ENCODE results near the gene COX4I2. TPM values are rescaled to one million over a fixed set of nuclear protein-coding genes. Genes with fewer than 3 reads are reported as not detected.

COX4I2 gene
- polyA plus RNA-seq, 12 donors, result 5.6 to 21.6 (median 7.8) TPM; not detected in 1

GRCh38 chr20:31675828-31676608 is 38.3 kb downstream of the COX4I2 start:
- no peak for DNase-seq

- DNase-seq, result no peak
Observed at GRCh38 chr20:31676609-31676989, 38.9 kb downstream of the COX4I2 start.

- no peak for DNase-seq
Observed at GRCh38 chr20:31677553-31678260, 40.0 kb downstream of the COX4I2 start.

- DNase-seq, result no peak
Observed at GRCh38 chr20:31678389-31679356, 41.0 kb downstream of the COX4I2 start.

GRCh38 chr20:31679357-31680285 is 41.9 kb downstream of the COX4I2 start:
- DNase-seq, result no peak

GRCh38 chr20:31680286-31681127 is 42.8 kb downstream of the COX4I2 start:
- DNase-seq, result no peak

- DNase-seq, result no peak
Observed at GRCh38 chr20:31681128-31681727, 43.5 kb downstream of the COX4I2 start.

GRCh38 chr20:31681769-31682168 is 44.1 kb downstream of the COX4I2 start:
- no peak for DNase-seq

- no peak for DNase-seq
Observed at GRCh38 chr20:31682352-31682751, 44.6 kb downstream of the COX4I2 start.

- DNase-seq, result no peak
Observed at GRCh38 chr20:31682927-31683326, 45.2 kb downstream of the COX4I2 start.

- DNase-seq, result no peak
Observed at GRCh38 chr20:31684153-31685015, 46.7 kb downstream of the COX4I2 start.

GRCh38 chr20:31685853-31686643 is 48.3 kb downstream of the COX4I2 start:
- DNase-seq, result no peak

GRCh38 chr20:31687777-31688176 is 50.1 kb downstream of the COX4I2 start:
- DNase-seq, result no peak

- no peak for DNase-seq
Observed at GRCh38 chr20:31689141-31689540, 51.4 kb downstream of the COX4I2 start.

GRCh38 chr20:31690124-31690666 is 52.5 kb downstream of the COX4I2 start:
- DNase-seq, result no peak

- no peak for DNase-seq
Observed at GRCh38 chr20:31691646-31692275, 54.0 kb downstream of the COX4I2 start.

- DNase-seq, result no peak
Observed at GRCh38 chr20:31693402-31693801, 55.7 kb downstream of the COX4I2 start.

All from muscle of arm (tissue), 12 donors.